ENCODE data around the gene SAP30BP. TPM values are rescaled to one million over a fixed set of nuclear protein-coding genes. Genes with fewer than 3 reads are reported as not detected.

Gene SAP30BP
- total and polyA plus RNA-seq, 2 donors (not counting 1 experiment from before 2014, with no cell fraction given): 143 to 148 TPM

- CTCF ChIA-PET: interaction anchor here (4.4 kb wide), 1 partner anchor 27 kb away, joined by 15 read pairs; no protein-coding TSS in a partner anchor
- peak overlapping the region; percentile 86 for H3K4me2 ChIP-seq (replicated peaks; ENCODE audit: low read depth, low read length, poor library complexity, severe bottlenecking)
- peaks cover 0 to 6% (median 0%) of the 10 kb centered on the region in 3 donors for H3K9me3 ChIP-seq (ENCODE audit: control extremely low read depth in 1 of 3, control insufficient read depth in 2 of 3, insufficient read depth in 1 of 3, low read length in 2 of 3)
- no peaks in the 10 kb centered on the region for H3K36me3 ChIP-seq (replicated peaks in 1 of 2; ENCODE audit: control extremely low read depth in 1 of 2, control insufficient read depth in 1 of 2, extremely low read depth in 1 of 2, insufficient read depth in 2 of 2, low read length in 1 of 2)
- peaks cover 5 to 11% of the 10 kb centered on the region in 2 donors for H3K4me1 ChIP-seq (ENCODE audit: control insufficient read depth in 2 of 2, insufficient read depth in 2 of 2, low read length in 2 of 2)
- ATAC-seq (ENCODE audit: low read depth) (no peak), DNase-seq (no peak)
- H3K27ac Mint-ChIP-seq: no peak overlapping the region
- H2AFZ ChIP-seq (ENCODE audit: insufficient read depth, low read depth, low read length, poor library complexity, severe bottlenecking): peak overlapping the region; percentile 51
- H3K79me2 ChIP-seq (ENCODE audit: control insufficient read depth, insufficient read depth, low read length): no peaks in the 10 kb centered on the region
- peaks cover 12% of the 10 kb centered on the region for H3K27me3 Mint-ChIP-seq
- H3K9me3 Mint-ChIP-seq (ENCODE audit: insufficient read depth): no peaks in the 10 kb centered on the region
- peaks cover 0 to 30% (median 4%) of the 10 kb centered on the region in 4 experiments for H3K27me3 ChIP-seq (replicated peaks in 1 of 4; ENCODE audit: control extremely low read depth in 1 of 4, control insufficient read depth in 3 of 4, insufficient read depth in 4 of 4, low read length in 3 of 4)
- H3K9ac ChIP-seq (ENCODE audit: low read length): no peak overlapping the region
- H3K4me3 ChIP-seq (ENCODE audit: control extremely low read depth in 1 of 5, extremely low read depth in 1 of 5, insufficient read depth in 1 of 5, low read depth in 2 of 5, low read length in 4 of 5): peak overlapping the region in 2 of 5 experiments; percentile 33 to 47
- peaks cover 7% of the 10 kb centered on the region for H3K4me1 Mint-ChIP-seq
- WGBS (ENCODE audit: insufficient coverage): 39% methylated on average over 29 of the region's 33 CpGs
- TF ChIP-seq EZH2 (IDR thresholded peaks at IDR 0.05; ENCODE audit: borderline replicate concordance, insufficient read depth, low read depth, low read length, poor library complexity, severe bottlenecking): no peak
- intact Hi-C loops (cut with micrococcal nuclease): no loop called here
- POLR2A ChIA-PET: interaction anchor here (1.1 kb wide), 1 partner anchor 257 kb away, joined by 3 read pairs; the partner anchor contains the start of genes ACOX1 and TEN1
- peak overlapping the region; percentile 59 for H3K4me3 Mint-ChIP-seq
- no peaks in the 10 kb centered on the region for H4K20me1 ChIP-seq (ENCODE audit: control insufficient read depth, insufficient read depth, low read length, poor library complexity, severe bottlenecking)
- no peak overlapping the region for H3K27ac ChIP-seq (ENCODE audit: low read length in 2 of 2)
Measured at GRCh38 chr17:75721463-75722011, 54.4 kb downstream of the SAP30BP start.

- POLR2A ChIA-PET: no interaction called here
- H2AFZ ChIP-seq (ENCODE audit: insufficient read depth, low read depth, low read length, poor library complexity, severe bottlenecking): no peak overlapping the region
- Mint-ChIP-seq H3K9me3 (ENCODE audit: insufficient read depth) (no peaks in the 10 kb centered on the region), H3K4me3 (peak overlapping the region; percentile 59), H3K4me1 (peaks cover 7% of the 10 kb centered on the region), H3K27ac (no peak overlapping the region), H3K27me3 (peaks cover 12% of the 10 kb centered on the region)
- H3K27ac ChIP-seq (ENCODE audit: low read length in 2 of 2): no peak overlapping the region
- ATAC-seq (ENCODE audit: low read depth) (no peak), DNase-seq (no peak)
- WGBS (ENCODE audit: insufficient coverage): 99% methylated on average over 5 of the region's 5 CpGs
- no peak overlapping the region for H3K9ac ChIP-seq (ENCODE audit: low read length)
- intact Hi-C loops (cut with micrococcal nuclease): no loop called here
- TF ChIP-seq CTCF (IDR thresholded peaks at IDR 0.05) (no peak), EZH2 (IDR thresholded peaks at IDR 0.05; ENCODE audit: borderline replicate concordance, insufficient read depth, low read depth, low read length, poor library complexity, severe bottlenecking) (no peak)
- no peaks in the 10 kb centered on the region for H3K36me3 ChIP-seq (replicated peaks in 1 of 2; ENCODE audit: control extremely low read depth in 1 of 2, control insufficient read depth in 1 of 2, extremely low read depth in 1 of 2, insufficient read depth in 2 of 2, low read length in 1 of 2)
- H4K20me1 ChIP-seq (ENCODE audit: control insufficient read depth, insufficient read depth, low read length, poor library complexity, severe bottlenecking): no peaks in the 10 kb centered on the region
- peak overlapping the region; percentile 86 for H3K4me2 ChIP-seq (replicated peaks; ENCODE audit: low read depth, low read length, poor library complexity, severe bottlenecking)
- H3K4me1 ChIP-seq (ENCODE audit: control insufficient read depth in 2 of 2, insufficient read depth in 2 of 2, low read length in 2 of 2): peaks cover 5 to 11% of the 10 kb centered on the region in 2 donors
- H3K79me2 ChIP-seq (ENCODE audit: control insufficient read depth, insufficient read depth, low read length): no peaks in the 10 kb centered on the region
- CTCF ChIA-PET: interaction anchor here (0.6 to 4.4 kb wide), 2 partner anchors 9 to 27 kb away, joined by 3 to 15 read pairs; no protein-coding TSS in a partner anchor
- H3K4me3 ChIP-seq (ENCODE audit: control extremely low read depth in 1 of 5, extremely low read depth in 1 of 5, insufficient read depth in 1 of 5, low read depth in 2 of 5, low read length in 4 of 5): no peak overlapping the region
- peaks cover 0 to 30% (median 4%) of the 10 kb centered on the region in 4 experiments for H3K27me3 ChIP-seq (replicated peaks in 1 of 4; ENCODE audit: control extremely low read depth in 1 of 4, control insufficient read depth in 3 of 4, insufficient read depth in 4 of 4, low read length in 3 of 4)
- H3K9me3 ChIP-seq (ENCODE audit: control extremely low read depth in 1 of 3, control insufficient read depth in 2 of 3, insufficient read depth in 1 of 3, low read length in 2 of 3): peaks cover 0 to 6% (median 0%) of the 10 kb centered on the region in 3 donors
Measured at GRCh38 chr17:75722076-75722475, 54.9 kb downstream of the SAP30BP start.
